DOHH2 (cell line): ENCODE measurements around the gene ELP4.

Experiments
- H3F3A ChIP-seq: fragments of 200-600 bp; sonication (generic), shearing (Covaris generic); 2 replicates; pipeline ENCODE4 v1.6.0; 2016; ENCODE audit warnings: antibody characterized with exemption, mild to moderate bottlenecking; ENCODE audit not compliant: control insufficient read depth, insufficient read depth
- H3K27ac ChIP-seq: fragments of 200-600 bp; sonication (generic); 2 replicates; pipeline ENCODE4 v1.5.1; 2014; ENCODE audit warnings: low read depth, mild to moderate bottlenecking, low read length, moderate library complexity
- H3K27me3 ChIP-seq: fragments of 200-600 bp; sonication (generic); 2 replicates; pipeline ENCODE4 v1.6.1; 2014; ENCODE audit warnings: mild to moderate bottlenecking, low read length, mixed read lengths; ENCODE audit not compliant: control insufficient read depth
- H3K36me3 ChIP-seq: fragments of 200-600 bp; sonication (generic); 2 replicates; pipeline ENCODE4 v1.6.1; 2014; ENCODE audit warnings: mild to moderate bottlenecking, low read length, moderate library complexity, mixed read lengths; ENCODE audit not compliant: control insufficient read depth
- H3K4me1 ChIP-seq: fragments of 200-600 bp; sonication (generic); 2 replicates; pipeline ENCODE4 v1.6.1; 2014; ENCODE audit warnings: mild to moderate bottlenecking, low read length, mixed read lengths; ENCODE audit not compliant: control insufficient read depth
- H3K4me2 ChIP-seq: fragments of 200-600 bp; sonication (generic); 2 replicates; pipeline ENCODE4 v1.6.0; 2014; ENCODE audit warnings: mild to moderate bottlenecking, low read length, moderate library complexity
- H3K4me3 ChIP-seq: fragments of 200-600 bp; sonication (generic); 2 replicates; pipeline ENCODE4 v1.5.1; 2014; ENCODE audit warnings: mild to moderate bottlenecking, low read length, mixed read lengths
- H3K79me2 ChIP-seq: fragments of 200-600 bp; sonication (generic); 2 replicates; pipeline ENCODE4 v1.6.1; 2014; ENCODE audit warnings: mild to moderate bottlenecking, low read length, mixed read lengths; ENCODE audit not compliant: control insufficient read depth
- H3K9me2 ChIP-seq: fragments of 200-600 bp; sonication (generic); replicated peaks from 2 replicates; pipeline ENCODE4 v1.6.1; 2014; ENCODE audit warnings: mild to moderate bottlenecking, low read length, mixed read lengths; ENCODE audit not compliant: control insufficient read depth
- H3K9me3 ChIP-seq: fragments of 200-600 bp; sonication (generic); 2 replicates; pipeline ENCODE4 v1.6.1; 2014; ENCODE audit warnings: antibody characterized with exemption, low read length, mixed read lengths; ENCODE audit not compliant: control insufficient read depth, insufficient read depth
- H4K20me1 ChIP-seq: fragments of 200-600 bp; sonication (generic); 2 replicates; pipeline ENCODE4 v1.6.0; 2014; ENCODE audit warnings: low read depth, mild to moderate bottlenecking, antibody characterized with exemption, low read length, moderate library complexity; ENCODE audit not compliant: control insufficient read depth, insufficient read depth
- EZH2phosphoT487 ChIP-seq: fragments of 200-600 bp; sonication (generic); IDR thresholded peaks from 2 replicates; pipeline ENCODE4 v1.6.1; 2017; ENCODE audit warnings: borderline replicate concordance, mild to moderate bottlenecking, antibody characterized with exemption, low read length, moderate library complexity, mixed read lengths
- TF ChIP-seq, protein P1 (sequence below): fragments of 200-600 bp; sonication (generic); IDR thresholded peaks from one replicate; pipeline ENCODE4 v1.5.1; 2014; ENCODE audit warnings: antibody characterized with exemption, mild to moderate bottlenecking, low read depth, low read length; ENCODE audit not compliant: poor library complexity, severe bottlenecking

ELP4 gene

GRCh38 chr11:31480930-31481329 lies 28.6 kb upstream of the ELP4 start:
- Histone ChIP-seq H4K20me1 (no peaks in the 10 kb centered on the region), H3K4me2 (no peak overlapping the region), H3K27me3 (no peaks in the 10 kb centered on the region), H3K79me2 (peaks cover 46% of the 10 kb centered on the region), H3K9me3 (no peaks in the 10 kb centered on the region), H3K27ac (no peak overlapping the region), H3F3A (no peaks in the 10 kb centered on the region), H3K4me1 (no peaks in the 10 kb centered on the region), H3K9me2 (no peaks in the 10 kb centered on the region), H3K36me3 (0 out of 2 replicates have a peak, but pooled peaks cover 2% of the 10 kb centered on the region), H3K4me3 (no peak overlapping the region)
- TF ChIP-seq EZH2phosphoT487: no peak
- TF ChIP-seq, protein P1, sequence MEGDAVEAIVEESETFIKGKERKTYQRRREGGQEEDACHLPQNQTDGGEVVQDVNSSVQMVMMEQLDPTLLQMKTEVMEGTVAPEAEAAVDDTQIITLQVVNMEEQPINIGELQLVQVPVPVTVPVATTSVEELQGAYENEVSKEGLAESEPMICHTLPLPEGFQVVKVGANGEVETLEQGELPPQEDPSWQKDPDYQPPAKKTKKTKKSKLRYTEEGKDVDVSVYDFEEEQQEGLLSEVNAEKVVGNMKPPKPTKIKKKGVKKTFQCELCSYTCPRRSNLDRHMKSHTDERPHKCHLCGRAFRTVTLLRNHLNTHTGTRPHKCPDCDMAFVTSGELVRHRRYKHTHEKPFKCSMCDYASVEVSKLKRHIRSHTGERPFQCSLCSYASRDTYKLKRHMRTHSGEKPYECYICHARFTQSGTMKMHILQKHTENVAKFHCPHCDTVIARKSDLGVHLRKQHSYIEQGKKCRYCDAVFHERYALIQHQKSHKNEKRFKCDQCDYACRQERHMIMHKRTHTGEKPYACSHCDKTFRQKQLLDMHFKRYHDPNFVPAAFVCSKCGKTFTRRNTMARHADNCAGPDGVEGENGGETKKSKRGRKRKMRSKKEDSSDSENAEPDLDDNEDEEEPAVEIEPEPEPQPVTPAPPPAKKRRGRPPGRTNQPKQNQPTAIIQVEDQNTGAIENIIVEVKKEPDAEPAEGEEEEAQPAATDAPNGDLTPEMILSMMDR: no peak

DNA sequence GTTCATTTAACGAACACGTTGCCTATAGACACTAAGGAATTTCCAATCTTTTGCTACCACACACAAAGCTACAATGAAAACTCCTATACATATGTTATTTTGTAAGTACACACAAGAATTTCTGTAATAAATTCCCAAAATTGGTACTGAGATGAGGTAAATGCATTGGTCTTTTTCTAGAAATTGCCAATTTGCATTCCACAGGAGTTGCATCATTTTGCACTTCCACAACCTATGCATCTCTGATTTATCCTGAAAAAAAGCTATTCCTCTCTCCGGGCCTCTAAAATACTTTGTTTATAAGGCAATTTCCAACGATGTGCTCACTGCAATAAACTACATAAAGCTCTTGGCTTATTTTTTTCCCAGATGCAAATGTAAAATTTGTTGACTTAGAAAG lies 25.1 kb upstream of the ELP4 start:
- H3K4me3 ChIP-seq: no peak overlapping the region
- H3F3A ChIP-seq: no peaks in the 10 kb centered on the region
- no peak overlapping the region for H3K4me2 ChIP-seq
- peaks cover 52% of the 10 kb centered on the region for H3K79me2 ChIP-seq
- no peaks in the 10 kb centered on the region for H3K9me2 ChIP-seq
- H3K4me1 ChIP-seq: no peaks in the 10 kb centered on the region
- no peaks in the 10 kb centered on the region for H3K9me3 ChIP-seq
- TF ChIP-seq, protein P1: no peak
- no peak for TF ChIP-seq EZH2phosphoT487
- H4K20me1 ChIP-seq: peaks cover 13% of the 10 kb centered on the region; the same call in 1 of the 2 replicates
- no peak overlapping the region for H3K27ac ChIP-seq
- 0 out of 2 replicates have a peak, but pooled peaks cover 2% of the 10 kb centered on the region for H3K36me3 ChIP-seq
- no peaks in the 10 kb centered on the region for H3K27me3 ChIP-seq

- H4K20me1 ChIP-seq: peaks cover 13% of the 10 kb centered on the region; the same call in 1 of the 2 replicates
- no peaks in the 10 kb centered on the region for H3F3A ChIP-seq
- no peak overlapping the region for H3K4me3 ChIP-seq
- no peaks in the 10 kb centered on the region for H3K4me1 ChIP-seq
- peaks cover 57% of the 10 kb centered on the region for H3K79me2 ChIP-seq
- no peaks in the 10 kb centered on the region for H3K27me3 ChIP-seq
- no peaks in the 10 kb centered on the region for H3K9me3 ChIP-seq
- no peaks in the 10 kb centered on the region for H3K9me2 ChIP-seq
- TF ChIP-seq, protein P1: peak; percentile 70
- no peak for TF ChIP-seq EZH2phosphoT487
- no peaks in the 10 kb centered on the region for H3K36me3 ChIP-seq
- no peak overlapping the region for H3K27ac ChIP-seq
- H3K4me2 ChIP-seq: no peak overlapping the region
Observed at GRCh38 chr11:31487848-31488247, 21.7 kb upstream of the ELP4 start.
